Gastroesophageal sphincter (tissue), 3 donors: Measurements from ENCODE around the gene DACH1.

Source experiments
- EP300 ChIP-seq: sonication (generic); formaldehyde crosslinking; IDR thresholded peaks from one replicate; pipeline ENCODE4 v1.6.1; 2017; ENCODE audit warnings: antibody characterized with exemption, mild to moderate bottlenecking
- POLR2A ChIP-seq, 2 donors: fragments of 450-650 bp; IDR thresholded peaks; one replicate each; pipeline ENCODE4 v1.6.1; 2017; ENCODE audit warnings: antibody characterized with exemption in 2 of 2, mild to moderate bottlenecking in 2 of 2, moderate library complexity in 1 of 2
- TF ChIP-seq, protein P1 (sequence below), 4 experiments: fragments of 200-600 bp in 2 of 4; fragments of 450-650 bp in 2 of 4; sonication (generic) in 1 of 4; IDR thresholded peaks; one replicate each; pipeline ENCODE4 v1.5.1; 2017 to 2019; ENCODE audit warnings: antibody characterized with exemption in 4 of 4, mild to moderate bottlenecking in 2 of 4, moderate library complexity in 2 of 4

GRCh38 chr13:71714802-71715375 lies 152.1 kb downstream of the DACH1 start:
- TF ChIP-seq, protein P1, sequence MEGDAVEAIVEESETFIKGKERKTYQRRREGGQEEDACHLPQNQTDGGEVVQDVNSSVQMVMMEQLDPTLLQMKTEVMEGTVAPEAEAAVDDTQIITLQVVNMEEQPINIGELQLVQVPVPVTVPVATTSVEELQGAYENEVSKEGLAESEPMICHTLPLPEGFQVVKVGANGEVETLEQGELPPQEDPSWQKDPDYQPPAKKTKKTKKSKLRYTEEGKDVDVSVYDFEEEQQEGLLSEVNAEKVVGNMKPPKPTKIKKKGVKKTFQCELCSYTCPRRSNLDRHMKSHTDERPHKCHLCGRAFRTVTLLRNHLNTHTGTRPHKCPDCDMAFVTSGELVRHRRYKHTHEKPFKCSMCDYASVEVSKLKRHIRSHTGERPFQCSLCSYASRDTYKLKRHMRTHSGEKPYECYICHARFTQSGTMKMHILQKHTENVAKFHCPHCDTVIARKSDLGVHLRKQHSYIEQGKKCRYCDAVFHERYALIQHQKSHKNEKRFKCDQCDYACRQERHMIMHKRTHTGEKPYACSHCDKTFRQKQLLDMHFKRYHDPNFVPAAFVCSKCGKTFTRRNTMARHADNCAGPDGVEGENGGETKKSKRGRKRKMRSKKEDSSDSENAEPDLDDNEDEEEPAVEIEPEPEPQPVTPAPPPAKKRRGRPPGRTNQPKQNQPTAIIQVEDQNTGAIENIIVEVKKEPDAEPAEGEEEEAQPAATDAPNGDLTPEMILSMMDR (IDR thresholded peaks at IDR 0.05): no peak
- TF ChIP-seq EP300 (no peak), POLR2A (IDR thresholded peaks at IDR 0.05) (no peak)
